GM10266 (cell line): ENCODE data around the gene SIM2.

ENCODE experiments used
- DNase-seq: peaks from one replicate; pipeline ENCODE4 v3.0.0; 2012; ENCODE audit errors: extremely low spot score
- CTCF ChIP-seq: IDR thresholded peaks from 2 replicates; pipeline ENCODE4 v1.5.1; 2012; ENCODE audit warnings: mild to moderate bottlenecking, low read depth; ENCODE audit not compliant: control insufficient read depth, insufficient read depth; ENCODE audit errors: missing control alignments

The SIM2 gene

DNA sequence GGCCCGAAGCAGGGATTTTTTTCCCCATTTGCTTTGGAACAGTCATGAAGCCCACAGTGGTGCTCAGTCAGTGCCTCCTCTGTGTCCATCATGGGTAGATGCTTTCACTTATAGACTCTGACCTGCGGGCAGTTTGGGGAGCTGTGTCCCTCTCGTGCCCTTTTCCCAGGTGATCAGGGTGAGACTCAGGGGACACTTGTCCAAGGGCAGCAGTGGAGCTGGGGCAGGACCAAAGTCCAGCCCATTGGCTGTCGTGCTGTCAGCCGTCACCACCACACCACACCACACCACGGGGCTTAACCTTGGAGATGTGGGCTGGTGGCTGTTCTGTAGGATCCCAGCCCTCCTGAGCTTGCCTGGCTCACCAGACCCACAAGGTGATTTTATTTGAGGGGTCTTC is 34.9 kb downstream of the SIM2 start:
- no peak for TF ChIP-seq CTCF
- no peak for DNase-seq

DNA sequence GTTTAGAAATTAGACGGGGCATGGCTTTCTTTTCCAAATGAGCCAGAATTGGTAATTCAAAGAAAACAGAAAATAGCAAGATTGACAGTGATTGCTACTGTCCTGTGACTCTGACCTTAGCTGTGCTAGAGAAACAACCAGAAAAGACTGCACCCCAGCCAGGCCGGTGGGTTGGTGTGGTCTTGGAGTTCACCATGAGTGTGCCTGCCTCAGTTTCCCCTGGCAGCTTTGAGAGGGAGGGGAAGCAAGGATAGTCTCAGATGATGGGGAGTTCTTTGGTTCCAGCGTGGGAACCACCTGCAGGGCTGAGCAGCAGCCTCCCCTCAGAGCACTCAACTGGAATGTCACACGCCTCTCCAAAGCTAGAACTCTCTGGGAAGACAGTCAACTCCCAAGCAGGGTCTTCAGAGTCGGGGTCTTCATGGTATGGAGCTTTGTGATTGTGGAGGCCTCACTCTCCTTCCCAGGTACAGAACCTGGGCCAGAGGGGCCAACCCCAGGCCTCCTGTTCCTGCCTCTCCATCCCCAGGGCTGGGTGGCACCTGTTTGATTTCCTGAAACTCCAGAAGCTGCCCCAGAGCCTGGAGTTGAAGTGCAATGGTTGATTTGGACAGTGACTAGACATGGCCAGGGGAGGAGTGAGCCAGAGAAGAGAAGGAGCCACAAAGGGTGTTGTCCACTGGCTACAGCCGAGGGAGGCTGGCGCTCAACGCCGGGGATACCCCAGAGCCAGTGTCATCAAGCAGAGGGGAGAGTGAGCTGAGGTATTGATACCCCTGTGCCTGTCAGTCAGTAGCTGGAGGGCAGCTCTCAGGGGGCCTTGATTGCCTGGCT is 35.7 kb downstream of the SIM2 start:
- no peak for TF ChIP-seq CTCF
- DNase-seq = no peak

- no peak for TF ChIP-seq CTCF
- no peak for DNase-seq
Observed at GRCh38 chr21:36735201-36735515, 36.2 kb downstream of the SIM2 start.

GRCh38 chr21:36735724-36736320 is 36.9 kb downstream of the SIM2 start:
- no peak for DNase-seq

GRCh38 chr21:36738489-36739126 is 39.7 kb downstream of the SIM2 start:
- DNase-seq = no peak
- TF ChIP-seq CTCF = no peak

More at GRCh38 chr21:36735724-36736320, 36.9 kb downstream of the SIM2 start:
- TF ChIP-seq CTCF = no peak

GRCh38 chr21:36741506-36741905 is 42.6 kb downstream of the SIM2 start:
- no peak for TF ChIP-seq CTCF
- DNase-seq = no peak

DNA sequence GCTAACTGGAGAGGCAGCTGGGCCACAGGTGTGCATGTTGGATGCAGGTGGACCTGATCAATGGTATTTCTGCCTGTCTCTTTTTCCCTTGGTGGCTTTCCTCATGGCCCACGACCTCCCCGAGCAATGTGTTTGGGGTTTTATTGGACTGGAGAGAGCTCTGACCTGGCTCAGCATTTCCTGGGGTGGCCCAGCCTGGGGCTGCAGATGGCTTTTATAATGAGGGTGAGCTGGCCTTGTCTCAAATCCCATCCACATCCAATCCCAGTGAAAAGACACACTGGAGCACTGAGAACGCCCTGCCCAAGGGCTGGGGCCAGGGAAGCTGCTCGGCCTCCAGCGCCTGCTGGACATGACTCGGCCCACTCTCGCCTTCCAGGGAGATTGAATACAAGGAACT is 44.1 kb downstream of the SIM2 start:
- no peak for DNase-seq
- TF ChIP-seq CTCF = no peak
